Fibroblast of the aortic adventitia (primary cell): ENCODE measurements around the gene PANK1. TPM values are rescaled to one million over a fixed set of nuclear protein-coding genes. Genes with fewer than 3 reads are reported as not detected.
"Not testable (repeated sequence)": the region's sequence is repeated elsewhere in the genome, so short reads cannot be mapped to it uniquely, and the experiment has no call there.

Experiments
- DNase-seq: peaks from one replicate; pipeline ENCODE4 v3.0.0-alpha.2; 2010; ENCODE audit warnings: low read depth
- H3K4me3 ChIP-seq: 2 replicates; pipeline ENCODE4 v1.5.1; 2011; ENCODE audit warnings: low read depth, mild to moderate bottlenecking, control low read depth, low read length, moderate library complexity
- CTCF ChIP-seq: IDR thresholded peaks from 2 replicates; pipeline ENCODE4 v1.5.1; 2011; ENCODE audit warnings: mild to moderate bottlenecking, low read length, control low read depth, inconsistent platforms; ENCODE audit not compliant: insufficient read depth
- total RNA-seq: library from RNA; depleted of rRNA; stranded (reverse); fragments of >200 nt; gene quantifications from 2 replicates; pipeline ENCODE4 v1.2.3, GENCODE V29; 2012; ENCODE audit warnings: low replicate concordance

The PANK1 gene
- total RNA-seq, 1 donor, result 5.2 TPM

GRCh38 chr10:89632824-89633223 lies 12.2 kb downstream of the PANK1 start:
- TF ChIP-seq CTCF, result no peak
- no peak for DNase-seq
- no peak overlapping the region for H3K4me3 ChIP-seq

- TF ChIP-seq CTCF, result no peak
- no peak for DNase-seq
Observed at GRCh38 chr10:89627830-89628229, 17.2 kb downstream of the PANK1 start.

GRCh38 chr10:89625041-89625765 lies 19.8 kb downstream of the PANK1 start:
- DNase-seq, result no peak
- TF ChIP-seq CTCF, result no peak
- no peak overlapping the region for H3K4me3 ChIP-seq

More at GRCh38 chr10:89627830-89628229, 17.2 kb downstream of the PANK1 start:
- H3K4me3 ChIP-seq, result no peak overlapping the region

GRCh38 chr10:89624020-89624419 lies 21.0 kb downstream of the PANK1 start:
- no peak for TF ChIP-seq CTCF
- no peak for DNase-seq
- H3K4me3 ChIP-seq, result no peak overlapping the region

- no peak overlapping the region for H3K4me3 ChIP-seq
- DNase-seq, result no peak
- TF ChIP-seq CTCF, result no peak
Observed at GRCh38 chr10:89622151-89622550, 22.9 kb downstream of the PANK1 start.

- no peak for DNase-seq
- no peak for TF ChIP-seq CTCF
- no peak overlapping the region for H3K4me3 ChIP-seq
Observed at GRCh38 chr10:89621438-89621837, 23.6 kb downstream of the PANK1 start.

- not testable (repeated sequence) for H3K4me3 ChIP-seq, DNase-seq
Observed at GRCh38 chr10:89620296-89620695, 24.7 kb downstream of the PANK1 start.
